ENCODE results near the gene EFCAB11.

Gene EFCAB11

GRCh38 chr14:89753828-89754412 lies 200.6 kb downstream of the EFCAB11 start:
- no peak for FAIRE-seq

GRCh38 chr14:89750908-89751392 lies 203.6 kb downstream of the EFCAB11 start:
- FAIRE-seq: no peak

- no peak for FAIRE-seq
Observed at GRCh38 chr14:89750281-89750755, 204.2 kb downstream of the EFCAB11 start.

- no peak for FAIRE-seq
Observed at GRCh38 chr14:89748004-89748403, 206.5 kb downstream of the EFCAB11 start.

- FAIRE-seq: no peak
Observed at GRCh38 chr14:89747126-89747525, 207.4 kb downstream of the EFCAB11 start.

- no peak for FAIRE-seq
Observed at GRCh38 chr14:89746654-89747053, 207.9 kb downstream of the EFCAB11 start.

- FAIRE-seq: no peak
Observed at GRCh38 chr14:89746135-89746534, 208.4 kb downstream of the EFCAB11 start.
